A549 (cell line): ENCODE results near the gene LDLRAD3. TPM values are rescaled to one million over a fixed set of nuclear protein-coding genes. Genes with fewer than 3 reads are reported as not detected.

Source experiments
- ATAC-seq, 2 experiments: fragments of 200-7000 bp in 1 of 2; fragments of >200 bp in 1 of 2; cut with Nextera tagmentation in 1 of 2; cut with Tn5 transposase in 1 of 2; 3 replicates each; pipeline versions ENCODE4 v1.8.0 to v1.9.1; 2018 to 2020; ENCODE audit warnings: mild to moderate bottlenecking in 1 of 2, moderate library complexity in 1 of 2
- CTCF ChIA-PET: fragments of 300-600 bp; sonication (Branson Sonifier 250); formaldehyde crosslinking; extraction: SDS; loops from one replicate; lab custom pipeline; 2021; ENCODE audit warnings: antibody characterized with exemption, inconsistent platforms; lab: Yijun Ruan, JAX
- POLR2A ChIA-PET: fragments of 350-600 bp; formaldehyde crosslinking; extraction: SDS; loops from one replicate; lab custom pipeline; 2021; ENCODE audit warnings: antibody characterized with exemption, inconsistent platforms; lab: Yijun Ruan, JAX
- DNase-seq, 2 experiments: peaks; one replicate each; pipeline versions ENCODE4 v3.0.0 to v3.0.0-alpha.2; 2011 to 2016; ENCODE audit warnings: low read depth in 1 of 2, low spot score in 1 of 2
- FAIRE-seq: peaks from 2 replicates; lab custom pipeline; 2011; peaks lifted over from hg19 to GRCh38; lab: Jason Lieb, UNC
- H3K27ac ChIP-seq, 2 experiments: fragments of >200 bp; sonication (Bioruptor Twin); formaldehyde crosslinking; 3 replicates each; pipeline ENCODE4 v1.5.1; 2016 to 2017
- H3K4me1 ChIP-seq: fragments of >200 bp; sonication (Bioruptor Twin); formaldehyde crosslinking; 3 replicates; pipeline ENCODE4 v1.6.1; 2016
- H3K4me2 ChIP-seq: fragments of >200 bp; sonication (Bioruptor Twin); formaldehyde crosslinking; 3 replicates; pipeline ENCODE4 v1.6.1; 2016
- H3K4me3 ChIP-seq: fragments of >200 bp; sonication (Bioruptor Twin); formaldehyde crosslinking; 3 replicates; pipeline ENCODE4 v1.5.1; 2016
- H3K9me3 ChIP-seq: fragments of >200 bp; sonication (Bioruptor Twin); formaldehyde crosslinking; 3 replicates; pipeline ENCODE4 v1.6.1; 2016
- BHLHE40 ChIP-seq: IDR thresholded peaks from 2 replicates; pipeline ENCODE4 v1.6.1; 2012; ENCODE audit warnings: low read depth, low read length, inconsistent platforms
- CBX2 ChIP-seq: fragments of 200-600 bp; sonication (generic); IDR thresholded peaks from 2 replicates; pipeline ENCODE4 v1.6.1; 2016; ENCODE audit warnings: low read depth, mild to moderate bottlenecking, borderline replicate concordance
- ESRRA ChIP-seq: fragments of 150-350 bp; IDR thresholded peaks from 2 replicates; pipeline ENCODE4 v1.6.1; 2014; ENCODE audit warnings: mild to moderate bottlenecking, low read length, borderline replicate concordance
- FOSL2 ChIP-seq, 2 experiments: fragments of 450-650 bp in 1 of 2; fragments of >200 bp in 1 of 2; sonication (Bioruptor Twin) in 1 of 2; formaldehyde crosslinking; IDR thresholded peaks; 2 replicates each; pipeline versions ENCODE4 v1.5.0 to v1.6.1; 2016 to 2020; ENCODE audit warnings: mild to moderate bottlenecking in 1 of 2, moderate library complexity in 1 of 2
- HDAC2 ChIP-seq: fragments of 200-600 bp; sonication (generic); IDR thresholded peaks from 2 replicates; pipeline ENCODE4 v1.6.1; 2016
- HEYL ChIP-seq: fragments of 250-450 bp; sonication (Bioruptor Pico); IDR thresholded peaks from 2 replicates; pipeline ENCODE4 v1.8.0; 2021; ENCODE audit warnings: mild to moderate bottlenecking, moderate library complexity
- HOXA7 ChIP-seq: fragments of 250-450 bp; sonication (Bioruptor Pico); IDR thresholded peaks from 2 replicates; pipeline ENCODE4 v1.5.0; 2020; ENCODE audit warnings: mild to moderate bottlenecking, moderate library complexity
- HOXB13 ChIP-seq: fragments of 250-450 bp; sonication (Bioruptor Pico); IDR thresholded peaks from 2 replicates; pipeline ENCODE4 v1.5.0; 2020; ENCODE audit warnings: low read depth, mild to moderate bottlenecking, moderate library complexity
- MAFK ChIP-seq: fragments of 450-650 bp; IDR thresholded peaks from 2 replicates; pipeline ENCODE4 v1.6.1; 2014; ENCODE audit not compliant: partially characterized antibody
- POLR2AphosphoS2 ChIP-seq: conservative IDR thresholded peaks from 2 replicates; pipeline ENCODE4 v1.6.1; 2012; ENCODE audit warnings: low read length, improper control_type of control experiment, inconsistent platforms
- RAD21 ChIP-seq, 2 experiments: fragments of >200 bp in 1 of 2; sonication (Bioruptor Twin) in 1 of 2; formaldehyde crosslinking in 1 of 2; IDR thresholded peaks in 1 of 2; conservative IDR thresholded peaks in 1 of 2; 2 replicates in 1 of 2; 3 replicates in 1 of 2; pipeline ENCODE4 v1.6.1; 2012 to 2018; ENCODE audit warnings: inconsistent platforms in 1 of 2
- RARB ChIP-seq: fragments of 250-450 bp; sonication (Bioruptor Pico); IDR thresholded peaks from 2 replicates; pipeline ENCODE4 v1.8.0; 2021; ENCODE audit warnings: mild to moderate bottlenecking, moderate library complexity
- REST ChIP-seq: fragments of 200-600 bp; sonication (generic); IDR thresholded peaks from 2 replicates; pipeline ENCODE4 v1.6.1; 2016; ENCODE audit warnings: antibody characterized with exemption, mild to moderate bottlenecking, moderate library complexity
- RNF2 ChIP-seq: fragments of 200-600 bp; sonication (generic); IDR thresholded peaks from 2 replicates; pipeline ENCODE4 v1.6.1; 2016; ENCODE audit warnings: low read depth, mild to moderate bottlenecking, antibody characterized with exemption, moderate library complexity, borderline replicate concordance
- SREBF2 ChIP-seq: fragments of 450-650 bp; IDR thresholded peaks from 2 replicates; pipeline ENCODE4 v1.6.1; 2014; ENCODE audit warnings: mild to moderate bottlenecking, moderate library complexity
- ZC3H11A ChIP-seq: fragments of 450-650 bp; IDR thresholded peaks from 2 replicates; pipeline ENCODE4 v1.6.1; 2014; ENCODE audit warnings: antibody characterized with exemption, mild to moderate bottlenecking
- ZSCAN20 ChIP-seq: fragments of 250-450 bp; sonication (Bioruptor Pico); IDR thresholded peaks from 2 replicates; pipeline ENCODE4 v1.8.0; 2022; ENCODE audit warnings: mild to moderate bottlenecking, moderate library complexity
- WGBS: methylation state at CpG from one replicate; pipeline ENCODE4 v1.1.6; 2017; ENCODE audit errors: missing lambda C conversion rate; 5-methylcytosine and 5-hydroxymethylcytosine counted together
- polyA plus RNA-seq, 4 experiments: library from polyadenylated mRNA; depleted of rRNA in 3 of 4; stranded (reverse); fragments of >200 nt; fragmentation: RNase III in 1 of 4; extraction: RNeasy Plus Mini Kit Qiagen cat#74134 plus additional on column Dnase treatment in 1 of 4; gene quantifications; 2 replicates in 3 of 4; 3 replicates in 1 of 4; pipeline ENCODE4 v1.2.3, GENCODE V29; 2011 to 2017
- TF ChIP-seq, protein P1 (sequence below): fragments of >200 bp; sonication (Bioruptor Twin); formaldehyde crosslinking; IDR thresholded peaks from 3 replicates; pipeline ENCODE4 v1.5.1; 2016
- TF ChIP-seq, protein P2 (sequence below): fragments of 450-650 bp; IDR thresholded peaks from 2 replicates; pipeline ENCODE4 v1.6.1; 2014; ENCODE audit warnings: antibody characterized with exemption
- TF ChIP-seq, protein P3 (sequence below): IDR thresholded peaks from 2 replicates; pipeline ENCODE4 v1.6.1; 2012

LDLRAD3 gene
- polyA plus RNA-seq, 2 of the 4 experiments (the other 2 are of a cell fraction), result 10.5 to 13.2 TPM

DNA sequence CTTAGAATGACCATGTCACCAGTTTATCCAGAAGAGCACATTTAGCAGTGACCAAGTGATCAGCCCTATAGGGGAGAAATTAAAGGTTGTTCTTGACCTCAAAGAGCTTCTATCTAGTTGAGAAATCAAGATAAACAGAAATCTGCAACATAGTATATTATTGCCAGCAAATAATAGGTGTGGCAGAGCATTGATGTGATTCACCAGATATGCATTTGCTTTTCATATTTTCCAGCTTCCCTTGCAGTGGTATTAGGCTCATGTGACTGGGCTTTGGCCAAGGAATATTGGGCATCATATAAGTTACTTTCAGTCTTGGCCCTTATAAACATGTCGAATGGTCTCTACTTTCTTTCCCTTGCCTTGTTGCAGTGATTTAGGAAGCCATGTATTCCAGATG is 310.9 kb downstream of the LDLRAD3 start:
- CTCF ChIA-PET, result interaction anchor here (0.8 kb wide), 2 partner anchors 433 to 635 kb away, joined by 3 to 4 read pairs; partner anchors contain the start of gene FJX1
- H3K4me3 ChIP-seq, result no peak overlapping the region
- FAIRE-seq (no peak), ATAC-seq (no peak), DNase-seq (peak in 1 of 2 experiments; percentile 18)
- 30% methylated on average over 1 of the region's 1 CpG for WGBS
- H3K27ac ChIP-seq, result peak overlapping the region in 1 of 2 experiments; percentile 30; a peak in 1 of 6 replicates
- H3K9me3 ChIP-seq, result no peaks in the 10 kb centered on the region
- POLR2A ChIA-PET, result no interaction called here
- H3K4me1 ChIP-seq, result 0 out of 3 replicates have a peak, but pooled peaks cover 4% of the 10 kb centered on the region
- H3K4me2 ChIP-seq, result 0 out of 3 replicates have a peak overlapping the region, but pooled peaks have one; percentile 23
- TF ChIP-seq RARB (CRISPR knock-in tag), result no peak
- no peak for TF ChIP-seq ZSCAN20
- TF ChIP-seq MAFK, result no peak

- no peak overlapping the region for H3K4me2 ChIP-seq
- 0 out of 3 replicates have a peak, but pooled peaks cover 4% of the 10 kb centered on the region for H3K4me1 ChIP-seq
- POLR2A ChIA-PET, result no interaction called here
- WGBS, result 33% methylated on average over 5 of the region's 5 CpGs
- TF ChIP-seq, protein P1, sequence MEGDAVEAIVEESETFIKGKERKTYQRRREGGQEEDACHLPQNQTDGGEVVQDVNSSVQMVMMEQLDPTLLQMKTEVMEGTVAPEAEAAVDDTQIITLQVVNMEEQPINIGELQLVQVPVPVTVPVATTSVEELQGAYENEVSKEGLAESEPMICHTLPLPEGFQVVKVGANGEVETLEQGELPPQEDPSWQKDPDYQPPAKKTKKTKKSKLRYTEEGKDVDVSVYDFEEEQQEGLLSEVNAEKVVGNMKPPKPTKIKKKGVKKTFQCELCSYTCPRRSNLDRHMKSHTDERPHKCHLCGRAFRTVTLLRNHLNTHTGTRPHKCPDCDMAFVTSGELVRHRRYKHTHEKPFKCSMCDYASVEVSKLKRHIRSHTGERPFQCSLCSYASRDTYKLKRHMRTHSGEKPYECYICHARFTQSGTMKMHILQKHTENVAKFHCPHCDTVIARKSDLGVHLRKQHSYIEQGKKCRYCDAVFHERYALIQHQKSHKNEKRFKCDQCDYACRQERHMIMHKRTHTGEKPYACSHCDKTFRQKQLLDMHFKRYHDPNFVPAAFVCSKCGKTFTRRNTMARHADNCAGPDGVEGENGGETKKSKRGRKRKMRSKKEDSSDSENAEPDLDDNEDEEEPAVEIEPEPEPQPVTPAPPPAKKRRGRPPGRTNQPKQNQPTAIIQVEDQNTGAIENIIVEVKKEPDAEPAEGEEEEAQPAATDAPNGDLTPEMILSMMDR, result no peak
- TF ChIP-seq HEYL (CRISPR knock-in tag) (no peak), HOXA7 (no peak)
- TF ChIP-seq, protein P2, sequence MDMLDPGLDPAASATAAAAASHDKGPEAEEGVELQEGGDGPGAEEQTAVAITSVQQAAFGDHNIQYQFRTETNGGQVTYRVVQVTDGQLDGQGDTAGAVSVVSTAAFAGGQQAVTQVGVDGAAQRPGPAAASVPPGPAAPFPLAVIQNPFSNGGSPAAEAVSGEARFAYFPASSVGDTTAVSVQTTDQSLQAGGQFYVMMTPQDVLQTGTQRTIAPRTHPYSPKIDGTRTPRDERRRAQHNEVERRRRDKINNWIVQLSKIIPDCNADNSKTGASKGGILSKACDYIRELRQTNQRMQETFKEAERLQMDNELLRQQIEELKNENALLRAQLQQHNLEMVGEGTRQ, result no peak
- H3K4me3 ChIP-seq, result no peak overlapping the region
- no peak overlapping the region for H3K27ac ChIP-seq
- H3K9me3 ChIP-seq, result no peaks in the 10 kb centered on the region
- ATAC-seq (no peak), DNase-seq (no peak), FAIRE-seq (no peak)
- CTCF ChIA-PET, result interaction anchor here (0.6 to 4.3 kb wide), 11 partner anchors 10 to 436 kb away, joined by 3 to 43 read pairs (median 3); no protein-coding TSS in a partner anchor
Measured at GRCh38 chr11:36257351-36257750, 313.5 kb downstream of the LDLRAD3 start.

DNA sequence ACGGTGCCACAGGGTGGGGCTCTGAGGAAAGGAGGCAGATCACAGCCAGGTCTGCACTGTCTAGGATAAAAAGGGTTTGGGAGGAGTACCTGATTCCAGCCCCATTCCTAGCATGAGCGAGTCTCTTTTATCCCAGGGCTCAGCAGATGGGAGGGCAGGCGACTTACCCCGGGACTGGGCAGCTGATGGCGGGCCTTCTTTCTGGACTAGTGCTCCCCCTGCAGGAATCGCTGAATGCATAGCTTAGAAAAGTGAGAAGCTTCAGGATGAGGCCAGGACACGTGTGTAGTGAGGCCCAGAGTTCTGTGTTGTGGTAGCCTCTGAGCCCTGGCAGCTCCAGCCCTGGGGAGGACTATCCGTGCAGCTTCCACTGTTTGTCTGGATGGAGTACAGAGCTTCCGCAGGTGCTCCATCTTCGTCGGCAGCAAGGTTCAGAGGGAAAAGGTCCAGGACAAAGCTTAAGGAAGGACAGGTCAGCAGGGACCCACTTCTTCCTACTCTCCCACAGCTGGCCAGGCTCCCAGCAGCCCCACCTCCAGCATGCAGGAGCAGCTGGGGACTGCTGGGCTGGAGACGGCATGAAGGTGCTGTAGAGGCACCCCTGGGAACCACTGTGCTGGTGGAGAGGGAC is 315.0 kb downstream of the LDLRAD3 start:
- FAIRE-seq (no peak), ATAC-seq (peak; percentile 90 to 97), DNase-seq (peak; percentile 60 to 68)
- H3K4me2 ChIP-seq, result no peak overlapping the region
- POLR2A ChIA-PET, result interaction anchor here (1.0 kb wide), 1 partner anchor 437 kb away, joined by 4 read pairs; no protein-coding TSS in a partner anchor
- 36% methylated on average over 12 of the region's 12 CpGs for WGBS
- CTCF ChIA-PET, result interaction anchor here (0.6 to 4.3 kb wide), 29 partner anchors 9 to 800 kb away, joined by 3 to 43 read pairs (median 4); no protein-coding TSS in a partner anchor
- 0 out of 3 replicates have a peak, but pooled peaks cover 4% of the 10 kb centered on the region for H3K4me1 ChIP-seq
- H3K27ac ChIP-seq, result 0 out of 6 replicates have a peak overlapping the region, but pooled peaks of 1 of the 2 experiments have one; percentile 6
- no peaks in the 10 kb centered on the region for H3K9me3 ChIP-seq
- no peak overlapping the region for H3K4me3 ChIP-seq
- TF ChIP-seq RAD21 (conservative IDR thresholded peaks at IDR 0.05 in 1 of 2, IDR thresholded peaks at IDR 0.05 in 1 of 2) (peak; percentile 78 to 82), SREBF2 (no peak), POLR2AphosphoS2 (no peak), RARB (CRISPR knock-in tag) (no peak), CBX2 (no peak), HOXA7 (no peak), FOSL2 (IDR thresholded peaks at IDR 0.05) (no peak), FOSL2 (CRISPR knock-in tag; IDR thresholded peaks at IDR 0.05) (no peak), ESRRA (no peak), ZC3H11A (no peak), BHLHE40 (no peak), HOXB13 (CRISPR knock-in tag) (no peak), HDAC2 (no peak), RNF2 (no peak), REST (no peak)
- TF ChIP-seq, protein P1, result peak; percentile 68
- TF ChIP-seq, protein P2, result no peak
- TF ChIP-seq, protein P3, sequence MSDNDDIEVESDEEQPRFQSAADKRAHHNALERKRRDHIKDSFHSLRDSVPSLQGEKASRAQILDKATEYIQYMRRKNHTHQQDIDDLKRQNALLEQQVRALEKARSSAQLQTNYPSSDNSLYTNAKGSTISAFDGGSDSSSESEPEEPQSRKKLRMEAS, result 0 out of 2 replicates have a peak, but pooled peaks have one; percentile 59
